K562 (cell line): Measurements from ENCODE around the gene NEUROD4.

ENCODE experiments used
- BRD4 ChIP-seq: fragments of 200-600 bp; sonication (generic); IDR thresholded peaks from 2 replicates; pipeline ENCODE4 v1.6.1; 2017; ENCODE audit warnings: inconsistent platforms
- CHD2 ChIP-seq: IDR thresholded peaks from 2 replicates; pipeline ENCODE4 v1.6.1; 2011; ENCODE audit warnings: low read depth, low read length
- POLR2AphosphoS5 ChIP-seq: IDR thresholded peaks from 2 replicates; pipeline ENCODE4 v1.6.1; 2011; ENCODE audit warnings: mild to moderate bottlenecking, low read depth, low read length, moderate library complexity; ENCODE audit not compliant: control insufficient read depth, insufficient read depth
- RFX5 ChIP-seq: IDR thresholded peaks from 2 replicates; pipeline ENCODE4 v1.6.1; 2011; ENCODE audit warnings: low read depth, mild to moderate bottlenecking, improper control_type of control experiment, low read length
- TARDBP ChIP-seq: fragments of 450-650 bp; IDR thresholded peaks from 2 replicates; pipeline ENCODE4 v1.6.1; 2016
- ZC3H8 ChIP-seq: fragments of 450-650 bp; IDR thresholded peaks from 2 replicates; pipeline ENCODE4 v1.6.1; 2017
- ZNF212 ChIP-seq: fragments of 450-650 bp; formaldehyde crosslinking; IDR thresholded peaks from 2 replicates; pipeline ENCODE4 v1.4.0; 2020; ENCODE audit warnings: mild to moderate bottlenecking
- TF ChIP-seq, protein P1 (sequence below), 2 experiments: fragments of 450-650 bp; formaldehyde crosslinking in 1 of 2; IDR thresholded peaks; 2 replicates each; pipeline versions ENCODE4 v1.4.0 to v1.6.1; 2014 to 2020; ENCODE audit warnings: mild to moderate bottlenecking in 2 of 2, borderline replicate concordance in 1 of 2, low read depth in 1 of 2
- TF ChIP-seq, protein P2 (sequence below): fragments of 450-650 bp; IDR thresholded peaks from 2 replicates; pipeline ENCODE4 v1.6.1; 2016

- TF ChIP-seq POLR2AphosphoS5 (no peak), BRD4 (no peak), ZNF212 (no peak), TARDBP (no peak), ZC3H8 (no peak), CHD2 (no peak), RFX5 (no peak)
- TF ChIP-seq, protein P1, sequence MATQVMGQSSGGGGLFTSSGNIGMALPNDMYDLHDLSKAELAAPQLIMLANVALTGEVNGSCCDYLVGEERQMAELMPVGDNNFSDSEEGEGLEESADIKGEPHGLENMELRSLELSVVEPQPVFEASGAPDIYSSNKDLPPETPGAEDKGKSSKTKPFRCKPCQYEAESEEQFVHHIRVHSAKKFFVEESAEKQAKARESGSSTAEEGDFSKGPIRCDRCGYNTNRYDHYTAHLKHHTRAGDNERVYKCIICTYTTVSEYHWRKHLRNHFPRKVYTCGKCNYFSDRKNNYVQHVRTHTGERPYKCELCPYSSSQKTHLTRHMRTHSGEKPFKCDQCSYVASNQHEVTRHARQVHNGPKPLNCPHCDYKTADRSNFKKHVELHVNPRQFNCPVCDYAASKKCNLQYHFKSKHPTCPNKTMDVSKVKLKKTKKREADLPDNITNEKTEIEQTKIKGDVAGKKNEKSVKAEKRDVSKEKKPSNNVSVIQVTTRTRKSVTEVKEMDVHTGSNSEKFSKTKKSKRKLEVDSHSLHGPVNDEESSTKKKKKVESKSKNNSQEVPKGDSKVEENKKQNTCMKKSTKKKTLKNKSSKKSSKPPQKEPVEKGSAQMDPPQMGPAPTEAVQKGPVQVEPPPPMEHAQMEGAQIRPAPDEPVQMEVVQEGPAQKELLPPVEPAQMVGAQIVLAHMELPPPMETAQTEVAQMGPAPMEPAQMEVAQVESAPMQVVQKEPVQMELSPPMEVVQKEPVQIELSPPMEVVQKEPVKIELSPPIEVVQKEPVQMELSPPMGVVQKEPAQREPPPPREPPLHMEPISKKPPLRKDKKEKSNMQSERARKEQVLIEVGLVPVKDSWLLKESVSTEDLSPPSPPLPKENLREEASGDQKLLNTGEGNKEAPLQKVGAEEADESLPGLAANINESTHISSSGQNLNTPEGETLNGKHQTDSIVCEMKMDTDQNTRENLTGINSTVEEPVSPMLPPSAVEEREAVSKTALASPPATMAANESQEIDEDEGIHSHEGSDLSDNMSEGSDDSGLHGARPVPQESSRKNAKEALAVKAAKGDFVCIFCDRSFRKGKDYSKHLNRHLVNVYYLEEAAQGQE (IDR thresholded peaks at IDR 0.05; ENCODE audit: borderline replicate concordance) = no peak
- TF ChIP-seq, protein P1 (CRISPR knock-in tag; IDR thresholded peaks at IDR 0.05; ENCODE audit: low read depth) = no peak
- TF ChIP-seq, protein P2, sequence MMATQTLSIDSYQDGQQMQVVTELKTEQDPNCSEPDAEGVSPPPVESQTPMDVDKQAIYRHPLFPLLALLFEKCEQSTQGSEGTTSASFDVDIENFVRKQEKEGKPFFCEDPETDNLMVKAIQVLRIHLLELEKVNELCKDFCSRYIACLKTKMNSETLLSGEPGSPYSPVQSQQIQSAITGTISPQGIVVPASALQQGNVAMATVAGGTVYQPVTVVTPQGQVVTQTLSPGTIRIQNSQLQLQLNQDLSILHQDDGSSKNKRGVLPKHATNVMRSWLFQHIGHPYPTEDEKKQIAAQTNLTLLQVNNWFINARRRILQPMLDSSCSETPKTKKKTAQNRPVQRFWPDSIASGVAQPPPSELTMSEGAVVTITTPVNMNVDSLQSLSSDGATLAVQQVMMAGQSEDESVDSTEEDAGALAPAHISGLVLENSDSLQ = no peak
These were observed 47.9 kb downstream of the NEUROD4 start for GRCh38 chr12:55067701-55068100.
